Measurements from ENCODE around the gene CRY2.

Gene CRY2

DNA sequence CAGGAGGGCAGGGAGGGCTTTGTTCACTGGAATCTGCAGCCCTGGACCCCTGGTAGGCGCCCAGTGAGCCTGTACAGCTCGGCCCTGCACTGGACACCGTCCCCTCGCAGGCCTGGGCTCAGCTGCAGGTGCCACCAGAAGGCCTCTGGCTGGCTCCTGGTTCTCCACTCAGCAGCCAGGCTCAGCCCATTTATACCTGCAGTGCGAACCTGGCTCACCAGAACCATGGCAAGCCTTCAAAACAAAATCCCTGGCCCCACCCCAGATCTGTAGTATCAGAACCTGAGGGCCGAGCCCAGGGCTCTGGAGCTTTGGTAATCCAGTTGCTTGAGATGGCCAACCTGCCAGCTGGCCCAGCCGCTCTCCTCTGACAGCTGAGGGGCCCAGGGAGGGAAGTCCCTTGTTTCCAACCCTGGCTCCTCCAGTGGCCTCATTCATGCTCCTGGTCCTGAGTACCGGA is 60.7 kb downstream of the CRY2 start:
- no peak for DNase-seq
- Histone ChIP-seq H3K36me3 (peaks cover 48% of the 10 kb centered on the region), H3K4me3 (ENCODE audit: low read depth, low read length) (no peak overlapping the region), H3K27me3 (ENCODE audit: insufficient read depth, low read depth, severe bottlenecking) (no peaks in the 10 kb centered on the region), H3K9me3 (ENCODE audit: severe bottlenecking) (no peaks in the 10 kb centered on the region), H3K27ac (peak overlapping the region; percentile 42; the same call in 1 of the 2 replicates)
- TF ChIP-seq, protein P1, sequence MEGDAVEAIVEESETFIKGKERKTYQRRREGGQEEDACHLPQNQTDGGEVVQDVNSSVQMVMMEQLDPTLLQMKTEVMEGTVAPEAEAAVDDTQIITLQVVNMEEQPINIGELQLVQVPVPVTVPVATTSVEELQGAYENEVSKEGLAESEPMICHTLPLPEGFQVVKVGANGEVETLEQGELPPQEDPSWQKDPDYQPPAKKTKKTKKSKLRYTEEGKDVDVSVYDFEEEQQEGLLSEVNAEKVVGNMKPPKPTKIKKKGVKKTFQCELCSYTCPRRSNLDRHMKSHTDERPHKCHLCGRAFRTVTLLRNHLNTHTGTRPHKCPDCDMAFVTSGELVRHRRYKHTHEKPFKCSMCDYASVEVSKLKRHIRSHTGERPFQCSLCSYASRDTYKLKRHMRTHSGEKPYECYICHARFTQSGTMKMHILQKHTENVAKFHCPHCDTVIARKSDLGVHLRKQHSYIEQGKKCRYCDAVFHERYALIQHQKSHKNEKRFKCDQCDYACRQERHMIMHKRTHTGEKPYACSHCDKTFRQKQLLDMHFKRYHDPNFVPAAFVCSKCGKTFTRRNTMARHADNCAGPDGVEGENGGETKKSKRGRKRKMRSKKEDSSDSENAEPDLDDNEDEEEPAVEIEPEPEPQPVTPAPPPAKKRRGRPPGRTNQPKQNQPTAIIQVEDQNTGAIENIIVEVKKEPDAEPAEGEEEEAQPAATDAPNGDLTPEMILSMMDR (IDR thresholded peaks at IDR 0.05; ENCODE audit: low read depth, low read length): no peak

DNA sequence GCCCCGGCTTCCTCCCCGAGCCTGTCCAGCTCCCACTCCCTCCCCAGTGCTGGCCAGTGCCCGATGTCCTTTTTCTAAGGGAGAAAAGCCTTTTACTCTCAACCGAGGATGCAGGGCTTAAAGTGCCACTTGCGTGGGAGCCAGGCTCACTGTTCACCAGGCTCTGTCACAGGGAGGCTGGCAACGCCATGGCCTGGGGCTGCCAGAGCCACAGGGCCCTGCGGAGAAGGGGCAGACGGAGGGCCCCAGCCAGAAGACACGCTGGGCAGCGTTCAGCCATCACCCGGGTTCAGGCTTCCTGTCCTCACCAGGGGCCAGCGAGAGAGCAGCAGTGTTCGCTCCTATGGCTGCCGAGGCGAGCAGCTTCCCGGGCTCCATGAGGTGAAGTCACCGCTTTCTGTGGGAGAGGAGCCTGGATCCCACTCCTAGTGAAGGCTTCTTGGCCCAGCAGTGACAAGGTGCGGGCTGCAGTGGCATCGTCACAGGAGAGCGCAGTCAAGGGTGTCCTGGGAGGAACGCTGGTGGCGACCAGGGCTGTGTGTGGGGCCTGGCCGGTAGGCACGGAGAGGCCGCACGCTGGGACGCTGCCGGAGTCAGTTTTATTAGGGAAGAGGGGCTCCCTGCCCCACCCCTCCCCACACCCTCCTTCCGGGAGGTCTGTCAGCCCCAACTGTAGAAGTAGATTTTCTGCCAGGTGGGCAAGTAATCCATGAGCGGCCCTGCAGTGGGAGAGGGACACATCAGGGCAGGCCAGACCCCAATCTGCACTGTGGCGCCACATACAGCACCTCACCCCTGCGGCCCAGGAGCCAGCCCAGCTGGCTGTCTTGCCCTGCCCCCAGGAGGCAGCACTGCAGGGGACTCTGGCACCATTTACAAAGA is 62.6 kb downstream of the CRY2 start:
- no peak overlapping the region for H3K27ac ChIP-seq

GRCh38 chr11:45910623-45911022 is 63.3 kb downstream of the CRY2 start:
- DNase-seq: no peak
- H3K4me3 ChIP-seq (ENCODE audit: low read depth, low read length): no peak overlapping the region
- TF ChIP-seq, protein P1 (IDR thresholded peaks at IDR 0.05; ENCODE audit: low read depth, low read length): no peak
- no peaks in the 10 kb centered on the region for H3K9me3 ChIP-seq (ENCODE audit: severe bottlenecking)
- H3K36me3 ChIP-seq: peaks cover 36% of the 10 kb centered on the region
- H3K27me3 ChIP-seq (ENCODE audit: insufficient read depth, low read depth, severe bottlenecking): no peaks in the 10 kb centered on the region
- H3K27ac ChIP-seq: no peak overlapping the region

More for the DNA sequence above, 62.6 kb downstream of the CRY2 start:
- peaks cover 38% of the 10 kb centered on the region for H3K36me3 ChIP-seq
- H3K9me3 ChIP-seq (ENCODE audit: severe bottlenecking): no peaks in the 10 kb centered on the region
- TF ChIP-seq, protein P1 (IDR thresholded peaks at IDR 0.05; ENCODE audit: low read depth, low read length): no peak
- no peak for DNase-seq
- H3K27me3 ChIP-seq (ENCODE audit: insufficient read depth, low read depth, severe bottlenecking): no peaks in the 10 kb centered on the region
- H3K4me3 ChIP-seq (ENCODE audit: low read depth, low read length): no peak overlapping the region

GRCh38 chr11:45913514-45913913 is 66.2 kb downstream of the CRY2 start:
- Histone ChIP-seq H3K27ac (no peak overlapping the region), H3K27me3 (ENCODE audit: insufficient read depth, low read depth, severe bottlenecking) (no peaks in the 10 kb centered on the region), H3K36me3 (peaks cover 29% of the 10 kb centered on the region), H3K9me3 (ENCODE audit: severe bottlenecking) (no peaks in the 10 kb centered on the region), H3K4me3 (ENCODE audit: low read depth, low read length) (no peak overlapping the region)
- TF ChIP-seq, protein P1 (IDR thresholded peaks at IDR 0.05; ENCODE audit: low read depth, low read length): no peak
- DNase-seq: no peak

- TF ChIP-seq, protein P1 (IDR thresholded peaks at IDR 0.05; ENCODE audit: low read depth, low read length): no peak
- no peak for DNase-seq
- Histone ChIP-seq H3K27me3 (ENCODE audit: insufficient read depth, low read depth, severe bottlenecking) (no peaks in the 10 kb centered on the region), H3K4me3 (ENCODE audit: low read depth, low read length) (no peak overlapping the region), H3K9me3 (ENCODE audit: severe bottlenecking) (no peaks in the 10 kb centered on the region), H3K27ac (no peak overlapping the region), H3K36me3 (peaks cover 29% of the 10 kb centered on the region)
These were observed 66.8 kb downstream of the CRY2 start for GRCh38 chr11:45913942-45914635.

Measured in WERI-Rb-1 (cell line).